GM23338 (cell line): ENCODE results near the gene DSCAML1. TPM values are rescaled to one million over a fixed set of nuclear protein-coding genes. Genes with fewer than 3 reads are reported as not detected.

Experiments
- ATAC-seq: fragments of 200-7000 bp; cut with Tn5 transposase; 3 replicates; pipeline ENCODE4 v1.9.1; 2020
- DNase-seq: peaks from one replicate; pipeline ENCODE4 v3.0.0-alpha.2; 2015; ENCODE audit warnings: low spot score
- H2AFZ ChIP-seq: fragments of 200-600 bp; sonication (generic); 2 replicates; pipeline ENCODE4 v1.8.0; 2016; ENCODE audit warnings: antibody characterized with exemption, mild to moderate bottlenecking, moderate library complexity
- H3F3A ChIP-seq: fragments of 200-600 bp; sonication (generic); replicated peaks from 2 replicates; pipeline ENCODE4 v1.8.0; 2017; ENCODE audit warnings: antibody characterized with exemption, mixed run types, low read depth
- H3K27ac ChIP-seq: fragments of 200-600 bp; sonication (generic); 2 replicates; pipeline ENCODE4 v1.6.1; 2016; ENCODE audit warnings: low read depth
- H3K27me3 ChIP-seq: fragments of 200-600 bp; sonication (generic); 2 replicates; pipeline ENCODE4 v1.8.0; 2016; ENCODE audit warnings: mild to moderate bottlenecking, mixed run types, moderate library complexity; ENCODE audit not compliant: insufficient read depth
- H3K36me3 ChIP-seq: fragments of 200-600 bp; sonication (generic); 2 replicates; pipeline ENCODE4 v1.8.0; 2016; ENCODE audit warnings: mild to moderate bottlenecking; ENCODE audit not compliant: insufficient read depth
- H3K4me1 ChIP-seq: fragments of 200-600 bp; sonication (generic); 2 replicates; pipeline ENCODE4 v1.8.0; 2016; ENCODE audit warnings: mild to moderate bottlenecking, moderate library complexity; ENCODE audit not compliant: insufficient read depth
- H3K4me2 ChIP-seq: fragments of 200-600 bp; sonication (generic); 2 replicates; pipeline ENCODE4 v1.7.1; 2017; ENCODE audit warnings: mixed run types
- H3K4me3 ChIP-seq: fragments of 200-600 bp; sonication (generic); 2 replicates; pipeline ENCODE4 v1.6.1; 2016; ENCODE audit warnings: mixed run types
- H3K79me2 ChIP-seq: fragments of 200-600 bp; sonication (generic); replicated peaks from 2 replicates; pipeline ENCODE4 v1.8.0; 2017; ENCODE audit warnings: mild to moderate bottlenecking; ENCODE audit not compliant: insufficient read depth
- H3K9me2 ChIP-seq: fragments of 200-600 bp; sonication (generic); 2 replicates; pipeline ENCODE4 v1.8.0; 2017; ENCODE audit not compliant: insufficient read depth
- H4K20me1 ChIP-seq: fragments of 200-600 bp; sonication (generic); replicated peaks from 2 replicates; pipeline ENCODE4 v1.8.0; 2017; ENCODE audit warnings: mild to moderate bottlenecking; ENCODE audit not compliant: insufficient read depth
- H3K27ac Mint-ChIP-seq: 2 replicates; pipeline ENCODE4 v1.8.0; 2020; ENCODE audit warnings: inconsistent platforms, mild to moderate bottlenecking, moderate library complexity, mixed read lengths
- H3K27me3 Mint-ChIP-seq: 3 replicates; pipeline ENCODE4 v1.8.0; 2022; ENCODE audit warnings: low read depth, mild to moderate bottlenecking, moderate library complexity, mixed read lengths, inconsistent platforms; ENCODE audit not compliant: insufficient read depth, poor library complexity
- H3K36me3 Mint-ChIP-seq: 3 replicates; pipeline ENCODE4 v1.8.0; 2021; ENCODE audit warnings: low read depth, mild to moderate bottlenecking, inconsistent platforms, moderate library complexity, mixed read lengths
- H3K4me1 Mint-ChIP-seq: 3 replicates; pipeline ENCODE4 v1.8.0; 2020; ENCODE audit warnings: mild to moderate bottlenecking, inconsistent platforms, mixed read lengths
- H3K4me3 Mint-ChIP-seq: 3 replicates; pipeline ENCODE4 v1.8.0; 2021; ENCODE audit warnings: moderate library complexity, mild to moderate bottlenecking, inconsistent platforms, mixed read lengths
- H3K9me3 Mint-ChIP-seq: 3 replicates; pipeline ENCODE4 v1.8.0; 2020; ENCODE audit warnings: moderate library complexity, mild to moderate bottlenecking, inconsistent platforms, mixed read lengths
- CREB1 ChIP-seq: fragments of 250-450 bp; sonication (Bioruptor Pico); IDR thresholded peaks from 2 replicates; pipeline ENCODE4 v1.5.0; 2020; ENCODE audit warnings: low read depth, mild to moderate bottlenecking, moderate library complexity
- CTCF ChIP-seq, 2 experiments: fragments of 200-600 bp in 1 of 2; sonication (generic) in 1 of 2; conservative IDR thresholded peaks; 2 replicates each; pipeline versions ENCODE4 v1.5.1 to v1.6.1; 2016 to 2017; ENCODE audit warnings: antibody characterized with exemption in 2 of 2, low read depth in 2 of 2, mild to moderate bottlenecking in 2 of 2, moderate library complexity in 1 of 2
- EZH2 ChIP-seq: fragments of 200-600 bp; sonication (generic); IDR thresholded peaks from one replicate; pipeline ENCODE4 v1.8.0; 2017; ENCODE audit warnings: antibody characterized with exemption, mild to moderate bottlenecking, low read depth; ENCODE audit not compliant: unreplicated experiment
- EZH2phosphoT487 ChIP-seq: fragments of 200-600 bp; sonication (generic); IDR thresholded peaks from one replicate; pipeline ENCODE4 v1.8.1; 2018; ENCODE audit warnings: antibody characterized with exemption; ENCODE audit not compliant: unreplicated experiment
- JUNB ChIP-seq: IDR thresholded peaks from one replicate; pipeline ENCODE4 v1.6.1; 2016; ENCODE audit warnings: antibody characterized with exemption; ENCODE audit not compliant: unreplicated experiment
- NANOG ChIP-seq: IDR thresholded peaks from 2 replicates; pipeline ENCODE4 v1.6.1; 2016; ENCODE audit warnings: antibody characterized with exemption, borderline replicate concordance
- POLR2AphosphoS5 ChIP-seq: IDR thresholded peaks from 2 replicates; pipeline ENCODE4 v1.6.1; 2016; ENCODE audit warnings: antibody characterized with exemption, low read depth
- STAT1 ChIP-seq: IDR thresholded peaks from one replicate; pipeline ENCODE4 v1.6.1; 2016; ENCODE audit warnings: antibody characterized with exemption; ENCODE audit not compliant: unreplicated experiment
- ZNF114 ChIP-seq: fragments of 250-450 bp; sonication (Bioruptor Pico); IDR thresholded peaks from 2 replicates; pipeline ENCODE4 v1.5.0; 2020; ENCODE audit warnings: mild to moderate bottlenecking, moderate library complexity
- ZNF331 ChIP-seq: fragments of 250-450 bp; sonication (Bioruptor Pico); IDR thresholded peaks from 2 replicates; pipeline ENCODE4 v1.5.0; 2020; ENCODE audit warnings: low read depth, mild to moderate bottlenecking, moderate library complexity
- polyA plus RNA-seq: library from polyadenylated mRNA; unstranded; fragments of >200 nt; fragmentation: Nextera tagmentation; extraction: Ambion mirVana; gene quantifications from 2 replicates; pipeline ENCODE4 v1.2.1, GENCODE V29; 2016
- total RNA-seq: library from RNA; depleted of rRNA; stranded (reverse); fragments of >200 nt; shearing (Covaris generic); gene quantifications from 2 replicates; pipeline ENCODE4 v1.2.3, GENCODE V29; 2014
- TF ChIP-seq, protein P1 (sequence below): IDR thresholded peaks from one replicate; pipeline ENCODE4 v1.6.1; 2018; ENCODE audit warnings: antibody characterized with exemption; ENCODE audit not compliant: unreplicated experiment
- TF ChIP-seq, protein P2 (sequence below): fragments of 250-450 bp; sonication (Bioruptor Pico); IDR thresholded peaks from 2 replicates; pipeline ENCODE4 v1.5.0; 2020; ENCODE audit warnings: mild to moderate bottlenecking, moderate library complexity
- TF ChIP-seq, protein P3 (sequence below): IDR thresholded peaks from 2 replicates; pipeline ENCODE4 v1.6.1; 2016; ENCODE audit warnings: antibody characterized with exemption

DSCAML1 gene
- total and polyA plus RNA-seq, 2 experiments from 2014 or later: 0.17 TPM; not detected in 1

DNA sequence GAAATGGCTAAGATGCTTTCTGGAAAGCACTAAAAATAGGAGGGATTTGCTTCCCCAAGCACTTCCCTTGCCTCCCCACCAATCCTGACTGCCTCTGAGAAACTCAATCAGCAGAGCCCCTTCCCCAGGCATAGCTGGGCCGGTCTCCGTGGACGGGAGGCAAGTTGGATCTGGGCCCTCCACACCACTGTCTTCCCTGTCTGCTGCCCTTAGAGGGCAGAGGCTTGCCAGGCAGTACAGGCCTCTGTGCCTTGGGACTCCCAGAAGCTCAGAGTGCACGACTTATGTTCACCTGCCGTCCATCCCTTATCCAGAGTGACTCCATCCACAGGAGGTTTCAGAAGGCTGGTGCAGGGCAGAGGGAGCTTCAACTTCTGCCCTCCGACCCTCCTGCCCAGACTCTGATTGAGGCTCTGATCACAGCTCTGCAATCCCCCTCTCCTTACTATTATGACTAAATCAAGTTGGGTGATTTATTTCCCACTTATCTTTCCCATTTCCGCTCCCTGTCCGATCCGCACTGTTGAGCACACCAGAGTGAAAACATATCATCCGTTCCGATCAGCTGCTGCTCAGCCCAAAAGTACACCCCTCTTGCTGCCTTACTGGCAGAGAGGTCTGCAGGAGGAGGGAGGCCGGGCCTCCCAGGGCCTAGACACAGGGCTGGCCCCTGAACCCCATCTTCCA is 71.8 kb downstream of the DSCAML1 start:
- DNase-seq: no peak
- H3K36me3 Mint-ChIP-seq: no peaks in the 10 kb centered on the region
- peaks cover 9% of the 10 kb centered on the region for H3K27me3 Mint-ChIP-seq
- H3K4me2 ChIP-seq: no peak overlapping the region
- peaks cover 14% of the 10 kb centered on the region for H3K27me3 ChIP-seq
- ATAC-seq: no peak; the same call in 2 of the 3 replicates
- no peaks in the 10 kb centered on the region for H3K9me3 Mint-ChIP-seq
- no peaks in the 10 kb centered on the region for H3K9me2 ChIP-seq
- no peak overlapping the region for H3K27ac ChIP-seq
- no peaks in the 10 kb centered on the region for H3F3A ChIP-seq
- H4K20me1 ChIP-seq: no peaks in the 10 kb centered on the region
- TF ChIP-seq EZH2 (no peak), CREB1 (no peak), JUNB (no peak), STAT1 (no peak), ZNF114 (no peak), POLR2AphosphoS5 (no peak), CTCF (conservative IDR thresholded peaks at IDR 0.05; ENCODE audit: low read depth in 2 of 2) (no peak), ZNF331 (no peak), NANOG (no peak), EZH2phosphoT487 (no peak)
- TF ChIP-seq, protein P1, sequence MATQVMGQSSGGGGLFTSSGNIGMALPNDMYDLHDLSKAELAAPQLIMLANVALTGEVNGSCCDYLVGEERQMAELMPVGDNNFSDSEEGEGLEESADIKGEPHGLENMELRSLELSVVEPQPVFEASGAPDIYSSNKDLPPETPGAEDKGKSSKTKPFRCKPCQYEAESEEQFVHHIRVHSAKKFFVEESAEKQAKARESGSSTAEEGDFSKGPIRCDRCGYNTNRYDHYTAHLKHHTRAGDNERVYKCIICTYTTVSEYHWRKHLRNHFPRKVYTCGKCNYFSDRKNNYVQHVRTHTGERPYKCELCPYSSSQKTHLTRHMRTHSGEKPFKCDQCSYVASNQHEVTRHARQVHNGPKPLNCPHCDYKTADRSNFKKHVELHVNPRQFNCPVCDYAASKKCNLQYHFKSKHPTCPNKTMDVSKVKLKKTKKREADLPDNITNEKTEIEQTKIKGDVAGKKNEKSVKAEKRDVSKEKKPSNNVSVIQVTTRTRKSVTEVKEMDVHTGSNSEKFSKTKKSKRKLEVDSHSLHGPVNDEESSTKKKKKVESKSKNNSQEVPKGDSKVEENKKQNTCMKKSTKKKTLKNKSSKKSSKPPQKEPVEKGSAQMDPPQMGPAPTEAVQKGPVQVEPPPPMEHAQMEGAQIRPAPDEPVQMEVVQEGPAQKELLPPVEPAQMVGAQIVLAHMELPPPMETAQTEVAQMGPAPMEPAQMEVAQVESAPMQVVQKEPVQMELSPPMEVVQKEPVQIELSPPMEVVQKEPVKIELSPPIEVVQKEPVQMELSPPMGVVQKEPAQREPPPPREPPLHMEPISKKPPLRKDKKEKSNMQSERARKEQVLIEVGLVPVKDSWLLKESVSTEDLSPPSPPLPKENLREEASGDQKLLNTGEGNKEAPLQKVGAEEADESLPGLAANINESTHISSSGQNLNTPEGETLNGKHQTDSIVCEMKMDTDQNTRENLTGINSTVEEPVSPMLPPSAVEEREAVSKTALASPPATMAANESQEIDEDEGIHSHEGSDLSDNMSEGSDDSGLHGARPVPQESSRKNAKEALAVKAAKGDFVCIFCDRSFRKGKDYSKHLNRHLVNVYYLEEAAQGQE: no peak
- TF ChIP-seq, protein P2, sequence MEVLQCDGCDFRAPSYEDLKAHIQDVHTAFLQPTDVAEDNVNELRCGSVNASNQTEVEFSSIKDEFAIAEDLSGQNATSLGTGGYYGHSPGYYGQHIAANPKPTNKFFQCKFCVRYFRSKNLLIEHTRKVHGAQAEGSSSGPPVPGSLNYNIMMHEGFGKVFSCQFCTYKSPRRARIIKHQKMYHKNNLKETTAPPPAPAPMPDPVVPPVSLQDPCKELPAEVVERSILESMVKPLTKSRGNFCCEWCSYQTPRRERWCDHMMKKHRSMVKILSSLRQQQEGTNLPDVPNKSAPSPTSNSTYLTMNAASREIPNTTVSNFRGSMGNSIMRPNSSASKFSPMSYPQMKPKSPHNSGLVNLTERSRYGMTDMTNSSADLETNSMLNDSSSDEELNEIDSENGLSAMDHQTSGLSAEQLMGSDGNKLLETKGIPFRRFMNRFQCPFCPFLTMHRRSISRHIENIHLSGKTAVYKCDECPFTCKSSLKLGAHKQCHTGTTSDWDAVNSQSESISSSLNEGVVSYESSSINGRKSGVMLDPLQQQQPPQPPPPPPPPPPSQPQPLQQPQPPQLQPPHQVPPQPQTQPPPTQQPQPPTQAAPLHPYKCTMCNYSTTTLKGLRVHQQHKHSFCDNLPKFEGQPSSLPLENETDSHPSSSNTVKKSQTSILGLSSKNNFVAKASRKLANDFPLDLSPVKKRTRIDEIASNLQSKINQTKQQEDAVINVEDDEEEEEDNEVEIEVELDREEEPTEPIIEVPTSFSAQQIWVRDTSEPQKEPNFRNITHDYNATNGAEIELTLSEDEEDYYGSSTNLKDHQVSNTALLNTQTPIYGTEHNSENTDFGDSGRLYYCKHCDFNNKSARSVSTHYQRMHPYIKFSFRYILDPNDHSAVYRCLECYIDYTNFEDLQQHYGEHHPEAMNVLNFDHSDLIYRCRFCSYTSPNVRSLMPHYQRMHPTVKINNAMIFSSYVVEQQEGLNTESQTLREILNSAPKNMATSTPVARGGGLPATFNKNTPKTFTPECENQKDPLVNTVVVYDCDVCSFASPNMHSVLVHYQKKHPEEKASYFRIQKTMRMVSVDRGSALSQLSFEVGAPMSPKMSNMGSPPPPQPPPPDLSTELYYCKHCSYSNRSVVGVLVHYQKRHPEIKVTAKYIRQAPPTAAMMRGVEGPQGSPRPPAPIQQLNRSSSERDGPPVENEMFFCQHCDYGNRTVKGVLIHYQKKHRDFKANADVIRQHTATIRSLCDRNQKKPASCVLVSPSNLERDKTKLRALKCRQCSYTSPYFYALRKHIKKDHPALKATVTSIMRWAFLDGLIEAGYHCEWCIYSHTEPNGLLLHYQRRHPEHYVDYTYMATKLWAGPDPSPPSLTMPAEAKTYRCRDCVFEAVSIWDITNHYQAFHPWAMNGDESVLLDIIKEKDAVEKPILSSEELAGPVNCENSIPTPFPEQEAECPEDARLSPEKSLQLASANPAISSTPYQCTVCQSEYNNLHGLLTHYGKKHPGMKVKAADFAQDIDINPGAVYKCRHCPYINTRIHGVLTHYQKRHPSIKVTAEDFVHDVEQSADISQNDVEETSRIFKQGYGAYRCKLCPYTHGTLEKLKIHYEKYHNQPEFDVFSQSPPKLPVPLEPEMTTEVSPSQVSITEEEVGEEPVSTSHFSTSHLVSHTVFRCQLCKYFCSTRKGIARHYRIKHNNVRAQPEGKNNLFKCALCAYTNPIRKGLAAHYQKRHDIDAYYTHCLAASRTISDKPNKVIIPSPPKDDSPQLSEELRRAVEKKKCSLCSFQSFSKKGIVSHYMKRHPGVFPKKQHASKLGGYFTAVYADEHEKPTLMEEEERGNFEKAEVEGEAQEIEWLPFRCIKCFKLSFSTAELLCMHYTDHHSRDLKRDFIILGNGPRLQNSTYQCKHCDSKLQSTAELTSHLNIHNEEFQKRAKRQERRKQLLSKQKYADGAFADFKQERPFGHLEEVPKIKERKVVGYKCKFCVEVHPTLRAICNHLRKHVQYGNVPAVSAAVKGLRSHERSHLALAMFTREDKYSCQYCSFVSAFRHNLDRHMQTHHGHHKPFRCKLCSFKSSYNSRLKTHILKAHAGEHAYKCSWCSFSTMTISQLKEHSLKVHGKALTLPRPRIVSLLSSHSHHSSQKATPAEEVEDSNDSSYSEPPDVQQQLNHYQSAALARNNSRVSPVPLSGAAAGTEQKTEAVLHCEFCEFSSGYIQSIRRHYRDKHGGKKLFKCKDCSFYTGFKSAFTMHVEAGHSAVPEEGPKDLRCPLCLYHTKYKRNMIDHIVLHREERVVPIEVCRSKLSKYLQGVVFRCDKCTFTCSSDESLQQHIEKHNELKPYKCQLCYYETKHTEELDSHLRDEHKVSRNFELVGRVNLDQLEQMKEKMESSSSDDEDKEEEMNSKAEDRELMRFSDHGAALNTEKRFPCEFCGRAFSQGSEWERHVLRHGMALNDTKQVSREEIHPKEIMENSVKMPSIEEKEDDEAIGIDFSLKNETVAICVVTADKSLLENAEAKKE: no peak
- TF ChIP-seq, protein P3, sequence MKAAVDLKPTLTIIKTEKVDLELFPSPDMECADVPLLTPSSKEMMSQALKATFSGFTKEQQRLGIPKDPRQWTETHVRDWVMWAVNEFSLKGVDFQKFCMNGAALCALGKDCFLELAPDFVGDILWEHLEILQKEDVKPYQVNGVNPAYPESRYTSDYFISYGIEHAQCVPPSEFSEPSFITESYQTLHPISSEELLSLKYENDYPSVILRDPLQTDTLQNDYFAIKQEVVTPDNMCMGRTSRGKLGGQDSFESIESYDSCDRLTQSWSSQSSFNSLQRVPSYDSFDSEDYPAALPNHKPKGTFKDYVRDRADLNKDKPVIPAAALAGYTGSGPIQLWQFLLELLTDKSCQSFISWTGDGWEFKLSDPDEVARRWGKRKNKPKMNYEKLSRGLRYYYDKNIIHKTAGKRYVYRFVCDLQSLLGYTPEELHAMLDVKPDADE: no peak
- H3K27ac Mint-ChIP-seq: no peak overlapping the region
- no peak overlapping the region for H2AFZ ChIP-seq
- peaks cover 32% of the 10 kb centered on the region for H3K4me1 Mint-ChIP-seq
- H3K4me3 ChIP-seq: no peak overlapping the region
- H3K4me3 Mint-ChIP-seq: no peak overlapping the region; the same call in 2 of the 3 replicates
- H3K79me2 ChIP-seq: no peaks in the 10 kb centered on the region
- H3K36me3 ChIP-seq: no peaks in the 10 kb centered on the region
- peaks cover 35% of the 10 kb centered on the region for H3K4me1 ChIP-seq
